Measurements from ENCODE around the gene HLA-B.

DNA sequence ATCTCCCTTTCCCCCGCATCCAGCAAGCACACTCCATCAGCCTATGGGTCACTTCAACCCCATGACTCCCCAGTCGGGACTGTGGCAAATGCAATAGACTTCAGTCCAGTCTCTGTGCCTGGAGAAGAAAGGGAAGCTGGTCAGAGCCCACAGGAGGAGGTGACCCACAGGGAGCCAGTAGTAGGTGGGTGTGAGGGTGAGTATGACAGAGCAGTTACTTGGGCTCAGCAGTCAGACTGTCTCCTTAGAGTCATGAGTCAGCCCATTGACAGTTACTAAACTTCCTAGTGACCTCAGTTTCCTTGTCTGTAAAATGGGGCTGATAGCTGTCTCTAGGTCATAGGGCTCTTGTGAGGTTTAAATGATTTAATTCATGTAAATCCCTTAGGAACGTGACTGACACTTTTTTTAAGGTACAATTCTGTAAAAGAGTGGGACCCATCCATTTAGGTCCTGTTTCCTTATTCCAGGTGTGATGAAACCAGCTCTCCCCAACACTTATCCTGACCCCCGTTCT lies 51.2 kb downstream of the HLA-B start:
- TF ChIP-seq, protein P1, sequence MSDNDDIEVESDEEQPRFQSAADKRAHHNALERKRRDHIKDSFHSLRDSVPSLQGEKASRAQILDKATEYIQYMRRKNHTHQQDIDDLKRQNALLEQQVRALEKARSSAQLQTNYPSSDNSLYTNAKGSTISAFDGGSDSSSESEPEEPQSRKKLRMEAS (IDR thresholded peaks at IDR 0.05): no peak
- TF ChIP-seq, protein P2, sequence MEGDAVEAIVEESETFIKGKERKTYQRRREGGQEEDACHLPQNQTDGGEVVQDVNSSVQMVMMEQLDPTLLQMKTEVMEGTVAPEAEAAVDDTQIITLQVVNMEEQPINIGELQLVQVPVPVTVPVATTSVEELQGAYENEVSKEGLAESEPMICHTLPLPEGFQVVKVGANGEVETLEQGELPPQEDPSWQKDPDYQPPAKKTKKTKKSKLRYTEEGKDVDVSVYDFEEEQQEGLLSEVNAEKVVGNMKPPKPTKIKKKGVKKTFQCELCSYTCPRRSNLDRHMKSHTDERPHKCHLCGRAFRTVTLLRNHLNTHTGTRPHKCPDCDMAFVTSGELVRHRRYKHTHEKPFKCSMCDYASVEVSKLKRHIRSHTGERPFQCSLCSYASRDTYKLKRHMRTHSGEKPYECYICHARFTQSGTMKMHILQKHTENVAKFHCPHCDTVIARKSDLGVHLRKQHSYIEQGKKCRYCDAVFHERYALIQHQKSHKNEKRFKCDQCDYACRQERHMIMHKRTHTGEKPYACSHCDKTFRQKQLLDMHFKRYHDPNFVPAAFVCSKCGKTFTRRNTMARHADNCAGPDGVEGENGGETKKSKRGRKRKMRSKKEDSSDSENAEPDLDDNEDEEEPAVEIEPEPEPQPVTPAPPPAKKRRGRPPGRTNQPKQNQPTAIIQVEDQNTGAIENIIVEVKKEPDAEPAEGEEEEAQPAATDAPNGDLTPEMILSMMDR (IDR thresholded peaks at IDR 0.05; ENCODE audit: low read depth, low read length, missing input control): no peak
- TF ChIP-seq YY1 (IDR thresholded peaks at IDR 0.05) (no peak), TAF1 (conservative IDR thresholded peaks at IDR 0.05) (no peak), JUND (IDR thresholded peaks at IDR 0.05) (no peak), RXRA (IDR thresholded peaks at IDR 0.05) (no peak)
- TF ChIP-seq, protein P3, sequence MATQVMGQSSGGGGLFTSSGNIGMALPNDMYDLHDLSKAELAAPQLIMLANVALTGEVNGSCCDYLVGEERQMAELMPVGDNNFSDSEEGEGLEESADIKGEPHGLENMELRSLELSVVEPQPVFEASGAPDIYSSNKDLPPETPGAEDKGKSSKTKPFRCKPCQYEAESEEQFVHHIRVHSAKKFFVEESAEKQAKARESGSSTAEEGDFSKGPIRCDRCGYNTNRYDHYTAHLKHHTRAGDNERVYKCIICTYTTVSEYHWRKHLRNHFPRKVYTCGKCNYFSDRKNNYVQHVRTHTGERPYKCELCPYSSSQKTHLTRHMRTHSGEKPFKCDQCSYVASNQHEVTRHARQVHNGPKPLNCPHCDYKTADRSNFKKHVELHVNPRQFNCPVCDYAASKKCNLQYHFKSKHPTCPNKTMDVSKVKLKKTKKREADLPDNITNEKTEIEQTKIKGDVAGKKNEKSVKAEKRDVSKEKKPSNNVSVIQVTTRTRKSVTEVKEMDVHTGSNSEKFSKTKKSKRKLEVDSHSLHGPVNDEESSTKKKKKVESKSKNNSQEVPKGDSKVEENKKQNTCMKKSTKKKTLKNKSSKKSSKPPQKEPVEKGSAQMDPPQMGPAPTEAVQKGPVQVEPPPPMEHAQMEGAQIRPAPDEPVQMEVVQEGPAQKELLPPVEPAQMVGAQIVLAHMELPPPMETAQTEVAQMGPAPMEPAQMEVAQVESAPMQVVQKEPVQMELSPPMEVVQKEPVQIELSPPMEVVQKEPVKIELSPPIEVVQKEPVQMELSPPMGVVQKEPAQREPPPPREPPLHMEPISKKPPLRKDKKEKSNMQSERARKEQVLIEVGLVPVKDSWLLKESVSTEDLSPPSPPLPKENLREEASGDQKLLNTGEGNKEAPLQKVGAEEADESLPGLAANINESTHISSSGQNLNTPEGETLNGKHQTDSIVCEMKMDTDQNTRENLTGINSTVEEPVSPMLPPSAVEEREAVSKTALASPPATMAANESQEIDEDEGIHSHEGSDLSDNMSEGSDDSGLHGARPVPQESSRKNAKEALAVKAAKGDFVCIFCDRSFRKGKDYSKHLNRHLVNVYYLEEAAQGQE (IDR thresholded peaks at IDR 0.05): no peak
- TF ChIP-seq, protein P4, sequence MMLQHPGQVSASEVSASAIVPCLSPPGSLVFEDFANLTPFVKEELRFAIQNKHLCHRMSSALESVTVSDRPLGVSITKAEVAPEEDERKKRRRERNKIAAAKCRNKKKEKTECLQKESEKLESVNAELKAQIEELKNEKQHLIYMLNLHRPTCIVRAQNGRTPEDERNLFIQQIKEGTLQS (IDR thresholded peaks at IDR 0.05): no peak

Data from liver (tissue), 3 donors.